HS-27A (cell line): ENCODE results near the gene UMODL1.

Source experiments
- DNase-seq: peaks from one replicate; pipeline ENCODE4 v3.0.0-alpha.2; 2012; ENCODE audit warnings: low read depth, missing footprints

The UMODL1 gene

DNA sequence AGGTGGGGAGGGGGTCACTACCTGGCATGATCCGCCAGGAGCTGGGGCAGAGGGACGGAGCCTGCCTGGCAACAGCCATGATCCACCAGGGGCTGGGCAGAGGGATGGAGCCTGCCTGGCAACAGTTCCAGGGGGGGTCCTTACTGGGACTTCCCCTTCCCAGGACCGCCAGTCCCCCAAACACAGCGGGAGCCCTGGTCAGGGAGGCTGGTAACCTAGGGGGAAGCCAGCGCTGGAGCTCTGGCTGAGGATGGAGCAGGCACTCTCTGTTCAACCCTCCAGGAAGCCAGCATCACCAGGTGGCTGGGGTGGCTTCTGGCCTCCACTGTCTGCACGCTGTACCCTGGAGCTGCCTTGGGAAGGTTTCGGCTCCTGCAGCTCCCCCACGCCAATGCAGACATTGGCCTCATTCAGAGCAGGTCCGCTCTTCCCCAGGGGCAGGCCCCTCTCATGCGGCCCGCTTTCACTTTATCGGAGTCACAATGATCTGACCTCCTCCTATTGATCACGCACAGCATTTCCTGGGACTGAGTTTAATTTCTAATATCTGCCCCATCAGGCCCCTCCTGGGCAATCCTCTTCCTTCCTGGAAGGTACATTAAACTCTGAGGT lies 79.5 kb downstream of the UMODL1 start:
- DNase-seq, result no peak

- DNase-seq, result no peak
Measured at GRCh38 chr21:42151148-42151947, 80.2 kb downstream of the UMODL1 start.

- no peak for DNase-seq
Measured at GRCh38 chr21:42151948-42152220, 80.8 kb downstream of the UMODL1 start.

- DNase-seq, result no peak
Measured at GRCh38 chr21:42153046-42153686, 82.0 kb downstream of the UMODL1 start.

DNA sequence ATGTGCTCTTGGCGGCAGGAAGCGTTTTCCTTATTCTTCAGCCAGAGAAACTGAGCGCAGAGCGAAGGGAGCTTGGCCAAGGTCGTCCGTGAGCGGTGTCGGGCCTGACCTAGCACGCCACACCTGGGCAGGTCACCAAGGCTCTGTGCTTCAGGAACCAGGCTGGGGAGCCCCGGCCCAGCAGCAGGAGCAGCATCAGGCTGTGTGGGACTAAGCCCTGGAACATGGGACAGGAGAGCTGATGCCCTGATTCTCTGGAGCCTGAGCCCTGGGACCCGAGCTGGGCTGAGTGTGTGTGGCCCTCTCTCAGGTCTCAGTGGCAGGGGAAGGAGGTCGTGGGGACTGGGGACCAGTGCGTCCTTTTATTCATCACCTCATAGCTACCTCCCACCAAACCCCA lies 82.6 kb downstream of the UMODL1 start:
- DNase-seq, result no peak

- DNase-seq, result no peak
Measured at GRCh38 chr21:42154237-42155044, 83.3 kb downstream of the UMODL1 start.

DNA sequence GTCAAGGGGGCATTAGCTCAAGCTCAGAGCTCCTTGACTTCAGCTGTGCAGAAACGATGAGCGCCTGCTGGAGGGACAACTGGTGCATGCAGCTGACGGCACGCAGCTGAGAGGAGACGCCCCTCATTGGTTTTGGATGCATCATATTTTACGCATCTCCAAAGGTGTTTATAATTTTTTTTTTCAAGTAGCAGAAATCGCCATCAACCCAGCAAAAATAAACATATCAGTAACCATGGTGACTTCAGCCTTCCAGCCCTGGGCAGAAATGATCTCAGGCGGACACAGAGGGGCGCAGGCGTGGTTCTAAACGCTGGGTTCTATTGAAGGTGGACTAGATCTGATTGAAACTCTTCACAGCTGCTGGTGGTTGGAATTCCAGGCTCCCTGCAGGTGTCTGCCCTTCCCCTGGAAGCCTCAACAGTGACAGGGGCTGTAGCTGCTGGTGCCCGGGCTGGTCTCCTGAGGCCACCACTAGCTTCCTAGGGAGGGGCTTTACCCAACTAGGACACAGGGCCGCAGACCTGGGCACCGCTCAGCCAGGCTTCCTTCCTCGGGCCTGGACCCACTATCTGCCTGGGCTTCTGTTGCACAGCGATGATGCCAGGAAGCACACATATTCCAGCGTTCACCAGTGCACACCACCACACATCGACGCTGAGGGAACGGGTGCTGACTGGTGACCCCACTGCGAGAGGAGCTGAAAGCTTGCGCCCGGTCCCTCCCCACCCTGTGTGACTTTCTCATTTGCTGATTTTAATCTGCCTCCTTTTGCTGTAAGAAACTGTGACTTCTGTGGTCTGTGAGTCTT lies 84.1 kb downstream of the UMODL1 start:
- DNase-seq, result no peak

DNA sequence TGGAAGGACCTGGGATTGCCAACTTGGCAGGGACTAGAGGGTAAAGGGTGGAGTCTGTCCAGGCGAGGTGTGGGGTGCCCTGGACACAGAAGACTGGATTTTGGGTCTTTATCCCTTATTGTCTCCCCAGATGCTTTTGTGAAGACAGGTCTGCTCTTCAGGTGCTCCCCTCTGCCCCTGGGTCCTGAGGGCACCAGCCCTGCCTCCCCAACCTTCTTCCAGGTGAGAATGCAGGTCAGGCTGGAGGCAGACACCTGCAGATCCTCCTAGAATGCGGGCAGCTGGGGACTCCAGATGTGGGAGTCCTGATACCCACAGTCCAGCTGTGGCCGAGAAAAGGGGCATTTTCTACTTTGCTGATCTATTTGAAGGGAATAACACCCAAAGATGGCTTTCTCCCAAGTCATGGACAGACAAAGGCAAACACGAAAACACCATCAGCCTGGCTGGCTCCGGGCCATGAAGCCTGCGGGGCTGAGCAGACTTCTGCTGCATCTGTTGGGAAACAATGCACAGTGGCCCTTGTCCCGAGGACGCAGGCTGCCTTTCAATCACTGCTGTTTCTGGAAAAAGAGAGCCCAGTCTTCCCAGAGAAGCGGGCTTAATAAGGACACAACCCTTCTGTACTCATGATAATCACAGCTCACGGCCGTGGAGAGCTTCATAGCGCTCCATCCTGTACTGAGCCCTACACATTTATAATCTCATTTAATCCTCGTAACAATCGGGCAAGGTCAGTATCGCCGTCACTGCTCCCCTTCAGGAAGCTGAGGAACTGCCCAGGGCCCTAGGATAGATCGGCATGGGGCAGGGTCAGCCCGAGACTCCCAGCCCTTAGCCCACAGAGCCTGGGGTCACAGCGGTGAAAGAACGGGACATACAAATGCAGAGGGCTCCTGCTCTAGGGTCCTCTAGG lies 85.8 kb downstream of the UMODL1 start:
- DNase-seq, result no peak

- DNase-seq, result no peak
Measured at GRCh38 chr21:42157606-42158310, 86.6 kb downstream of the UMODL1 start.

DNA sequence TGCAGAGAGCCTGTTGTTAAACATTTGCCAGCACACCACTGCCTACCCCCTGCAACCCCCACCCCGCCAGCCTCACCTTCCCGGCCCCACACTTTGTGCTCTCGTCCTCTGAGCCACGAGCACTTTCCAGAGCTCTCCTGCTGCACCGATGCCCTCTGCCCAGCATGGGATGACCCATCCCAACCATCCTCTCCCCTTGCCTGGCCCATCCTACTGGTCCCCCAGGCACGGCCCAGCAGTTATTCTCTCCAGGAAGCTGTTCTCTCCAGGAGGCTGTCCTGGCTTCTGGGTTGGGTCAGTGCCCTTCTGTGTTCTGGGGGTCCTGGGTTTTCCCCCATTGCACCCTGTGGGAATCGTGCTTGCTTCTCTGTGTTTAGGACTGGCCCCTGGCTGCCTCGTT lies 87.7 kb downstream of the UMODL1 start:
- no peak for DNase-seq

GRCh38 chr21:42159560-42160110 lies 88.5 kb downstream of the UMODL1 start:
- DNase-seq, result no peak

DNA sequence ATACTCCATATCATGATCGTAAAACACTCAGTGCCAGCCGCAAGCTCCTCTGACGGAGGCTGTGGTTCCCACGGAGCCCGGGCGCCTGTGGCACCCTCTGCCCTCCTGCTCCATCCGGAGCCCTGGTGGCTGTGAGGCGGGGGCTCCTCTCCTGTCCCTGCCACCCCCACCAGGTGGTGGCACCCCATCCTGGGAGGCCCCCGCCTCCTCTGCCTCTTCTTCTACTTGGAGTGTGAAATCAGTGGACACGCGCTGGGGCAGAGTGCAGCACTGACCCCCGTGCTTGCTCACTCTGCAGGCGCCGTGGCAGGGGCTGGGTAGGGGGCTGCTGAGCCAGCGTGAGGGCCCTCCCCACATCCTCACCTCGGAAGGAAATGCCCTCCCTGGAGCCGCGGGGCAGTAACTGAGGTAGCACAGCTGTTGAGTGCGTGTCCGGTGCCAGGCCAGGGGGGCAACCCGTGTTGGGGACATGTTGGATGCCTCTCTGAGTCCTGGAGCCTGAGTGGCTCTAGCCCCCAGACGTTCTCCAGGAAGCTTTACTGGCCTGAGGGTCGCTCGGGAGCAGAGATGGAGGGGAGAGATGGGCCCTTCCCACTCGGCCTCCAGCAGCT lies 89.1 kb downstream of the UMODL1 start:
- DNase-seq, result no peak

GRCh38 chr21:42160765-42161164 lies 89.6 kb downstream of the UMODL1 start:
- DNase-seq, result no peak

- no peak for DNase-seq
Measured at GRCh38 chr21:42161401-42161955, 90.4 kb downstream of the UMODL1 start.

DNA sequence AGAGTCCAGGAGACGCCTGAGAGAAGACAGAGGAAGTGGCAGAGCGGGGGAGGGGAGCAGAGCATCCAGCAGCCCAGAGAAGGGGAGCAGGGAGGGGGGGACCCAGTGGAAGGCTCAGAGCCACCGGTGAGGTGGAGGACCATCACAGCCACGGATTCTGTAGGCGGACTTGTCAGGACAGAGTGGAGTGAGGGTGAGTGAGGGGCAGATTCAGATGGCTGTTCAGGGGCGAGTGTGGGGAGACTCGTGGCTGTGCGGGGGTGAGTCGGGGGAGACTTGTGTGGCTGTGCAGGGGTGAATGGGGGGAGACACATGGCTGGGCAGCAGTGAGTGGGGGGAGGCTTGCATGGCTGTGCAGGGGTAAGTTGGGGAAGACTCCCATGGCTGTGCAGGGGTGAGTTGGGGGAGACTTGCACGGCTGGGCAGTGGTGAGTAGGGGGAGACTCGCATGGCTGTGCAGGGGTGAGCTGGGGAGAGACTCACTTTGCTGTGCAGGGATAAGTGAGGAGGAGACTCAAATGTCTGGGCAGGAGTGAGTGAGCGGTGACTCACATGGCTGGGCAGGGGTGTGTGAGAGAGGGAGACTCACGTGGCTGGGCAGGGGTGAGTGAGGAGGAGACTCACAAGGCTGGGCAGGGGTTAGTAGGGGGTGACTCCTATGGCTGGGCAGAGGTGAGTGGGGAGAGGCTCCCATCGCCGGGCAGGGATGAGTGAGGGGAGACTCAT lies 91.0 kb downstream of the UMODL1 start:
- no peak for DNase-seq

GRCh38 chr21:42162831-42163510 lies 91.9 kb downstream of the UMODL1 start:
- DNase-seq, result no peak

DNA sequence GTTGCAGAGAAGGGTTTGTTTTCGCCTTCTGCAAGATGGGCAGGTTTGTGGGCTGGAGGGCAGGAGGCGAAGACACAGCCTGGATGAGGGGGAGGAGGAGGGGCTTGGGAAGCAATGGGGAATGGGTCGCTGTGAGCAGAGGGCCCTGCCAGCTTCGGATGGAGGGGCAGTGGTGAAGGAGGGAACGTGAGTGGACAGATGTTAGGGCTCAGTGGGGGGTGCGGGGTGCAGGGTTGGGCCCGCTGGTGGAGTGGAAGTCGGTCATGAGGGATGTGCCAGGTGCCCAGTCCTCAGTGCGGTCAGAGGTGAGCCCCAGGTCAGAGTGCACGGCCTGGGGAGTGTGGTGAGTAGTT lies 92.4 kb downstream of the UMODL1 start:
- DNase-seq, result no peak
